ENCODE data around the gene BNIPL.

The BNIPL gene

DNA sequence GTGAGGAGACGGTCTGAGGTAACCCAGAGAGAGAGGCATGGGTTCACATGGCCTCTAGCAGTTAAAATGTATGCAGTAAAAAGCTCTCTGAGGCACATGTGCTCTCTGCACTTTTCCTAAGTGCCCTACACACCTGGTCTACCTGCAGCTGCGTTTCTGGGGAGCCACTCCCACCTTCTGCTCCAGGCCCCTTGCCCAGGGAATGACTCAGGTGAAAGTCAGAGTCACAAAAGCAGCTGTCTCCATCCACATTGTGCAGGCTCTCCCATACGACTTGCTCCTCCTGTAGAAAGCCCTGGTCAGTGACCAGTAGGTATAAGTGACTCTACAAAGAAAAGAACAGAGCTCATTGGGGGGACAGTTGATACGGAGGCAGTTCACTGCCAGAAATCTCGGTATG is 38.4 kb upstream of the BNIPL start:
- TF ChIP-seq, protein P1, sequence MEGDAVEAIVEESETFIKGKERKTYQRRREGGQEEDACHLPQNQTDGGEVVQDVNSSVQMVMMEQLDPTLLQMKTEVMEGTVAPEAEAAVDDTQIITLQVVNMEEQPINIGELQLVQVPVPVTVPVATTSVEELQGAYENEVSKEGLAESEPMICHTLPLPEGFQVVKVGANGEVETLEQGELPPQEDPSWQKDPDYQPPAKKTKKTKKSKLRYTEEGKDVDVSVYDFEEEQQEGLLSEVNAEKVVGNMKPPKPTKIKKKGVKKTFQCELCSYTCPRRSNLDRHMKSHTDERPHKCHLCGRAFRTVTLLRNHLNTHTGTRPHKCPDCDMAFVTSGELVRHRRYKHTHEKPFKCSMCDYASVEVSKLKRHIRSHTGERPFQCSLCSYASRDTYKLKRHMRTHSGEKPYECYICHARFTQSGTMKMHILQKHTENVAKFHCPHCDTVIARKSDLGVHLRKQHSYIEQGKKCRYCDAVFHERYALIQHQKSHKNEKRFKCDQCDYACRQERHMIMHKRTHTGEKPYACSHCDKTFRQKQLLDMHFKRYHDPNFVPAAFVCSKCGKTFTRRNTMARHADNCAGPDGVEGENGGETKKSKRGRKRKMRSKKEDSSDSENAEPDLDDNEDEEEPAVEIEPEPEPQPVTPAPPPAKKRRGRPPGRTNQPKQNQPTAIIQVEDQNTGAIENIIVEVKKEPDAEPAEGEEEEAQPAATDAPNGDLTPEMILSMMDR (conservative IDR thresholded peaks at IDR 0.05; ENCODE audit: low read depth, low read length): no peak
- no peak overlapping the region for H3K4me3 ChIP-seq (ENCODE audit: low read depth, low read length)
- DNase-seq (ENCODE audit: low read depth): no peak

DNA sequence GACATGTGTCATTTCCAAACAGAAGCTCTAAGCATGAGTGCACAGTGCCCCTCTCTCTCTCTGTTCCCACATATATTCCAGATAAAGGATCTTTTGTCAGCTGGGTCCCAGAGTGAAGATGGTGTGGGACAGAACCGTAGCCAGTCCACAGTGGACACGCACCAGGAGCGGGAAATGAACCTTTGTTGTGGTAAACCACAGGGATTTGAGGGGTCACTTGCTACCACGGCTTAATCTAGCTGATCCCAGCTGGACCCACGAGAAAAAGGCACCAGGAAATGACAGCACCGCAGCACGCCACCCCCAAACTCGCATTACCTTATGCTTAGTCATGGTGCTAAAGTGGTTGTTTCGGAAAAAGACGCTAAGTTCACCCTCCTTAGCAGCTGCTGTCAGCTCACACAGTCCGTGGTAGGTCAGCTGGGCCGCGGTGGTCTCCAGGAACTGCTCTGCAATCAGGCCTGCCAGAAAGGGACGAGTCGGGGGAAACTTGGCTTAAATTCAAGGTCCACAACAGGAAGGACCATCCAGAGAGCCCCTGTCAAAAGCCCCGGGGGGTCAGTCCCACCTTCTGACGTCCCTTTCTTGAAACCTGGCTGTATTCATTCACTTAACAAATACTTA is 37.2 kb upstream of the BNIPL start:
- no peak overlapping the region for H3K4me3 ChIP-seq (ENCODE audit: low read depth, low read length)
- DNase-seq (ENCODE audit: low read depth): peak; percentile 85
- TF ChIP-seq, protein P1 (conservative IDR thresholded peaks at IDR 0.05; ENCODE audit: low read depth, low read length): no peak

DNA sequence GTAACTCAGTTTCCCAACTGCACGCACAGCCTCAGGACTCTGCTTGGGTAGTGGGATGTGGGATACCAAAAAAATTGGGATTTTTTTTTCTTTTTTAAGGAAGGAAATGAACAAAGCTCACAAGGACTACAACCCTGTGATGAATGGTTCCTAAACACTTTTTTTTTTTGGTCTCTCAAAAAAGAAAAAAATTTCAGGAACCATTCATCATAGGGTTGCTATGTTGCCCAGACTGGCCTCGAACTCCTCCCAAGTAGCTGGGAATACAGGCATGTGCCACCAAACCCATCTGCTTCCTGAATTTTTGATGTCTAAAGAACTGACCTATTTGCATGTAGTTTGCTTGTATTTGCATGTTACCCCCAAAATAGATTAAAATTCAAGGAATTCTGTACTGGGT is 36.5 kb upstream of the BNIPL start:
- no peak overlapping the region for H3K4me3 ChIP-seq (ENCODE audit: low read depth, low read length)
- TF ChIP-seq, protein P1 (conservative IDR thresholded peaks at IDR 0.05; ENCODE audit: low read depth, low read length): no peak

DNA sequence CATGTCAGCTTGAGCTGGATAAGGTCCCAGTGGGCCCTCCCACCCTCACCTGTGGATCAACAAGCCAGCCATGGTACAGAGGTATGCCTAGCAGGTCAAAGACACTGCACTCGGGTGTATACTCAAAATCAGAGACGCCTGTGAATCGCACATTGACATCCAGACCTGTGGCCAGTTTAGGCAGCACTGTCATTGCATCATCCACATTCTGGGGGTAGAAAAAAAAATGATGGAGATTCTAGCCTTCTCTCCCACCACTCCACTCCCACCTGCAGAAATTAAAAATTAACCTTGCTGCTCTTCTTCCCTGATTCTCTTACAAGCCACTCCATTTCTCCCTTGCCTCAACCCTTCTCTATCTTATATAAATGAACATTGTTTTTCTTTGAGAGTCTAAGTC is 36.0 kb upstream of the BNIPL start:
- TF ChIP-seq, protein P1 (conservative IDR thresholded peaks at IDR 0.05; ENCODE audit: low read depth, low read length): no peak

More for the DNA sequence above, 36.5 kb upstream of the BNIPL start:
- DNase-seq (ENCODE audit: low read depth): no peak

DNA sequence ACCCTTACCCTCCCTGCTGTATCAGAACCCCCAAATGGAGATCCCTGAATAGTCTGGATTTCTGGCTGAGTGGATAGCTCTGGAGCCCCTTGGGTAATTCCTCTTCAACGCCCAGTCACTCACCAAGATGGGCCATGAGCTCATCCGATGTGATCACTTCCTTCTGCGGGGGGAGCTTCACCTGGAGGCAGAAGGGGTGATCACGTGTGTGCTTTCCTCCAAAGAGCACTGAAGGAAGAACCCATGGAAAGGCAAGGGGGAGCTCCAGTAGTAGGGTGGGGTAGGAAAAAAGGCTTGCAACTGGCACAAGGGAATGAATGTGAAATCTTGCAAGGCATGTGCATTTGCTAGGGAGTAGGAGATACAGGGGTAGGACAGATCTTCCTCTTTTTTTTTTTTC is 34.8 kb upstream of the BNIPL start:
- TF ChIP-seq, protein P1 (conservative IDR thresholded peaks at IDR 0.05; ENCODE audit: low read depth, low read length): no peak
- no peak overlapping the region for H3K4me3 ChIP-seq (ENCODE audit: low read depth, low read length)
- no peak for DNase-seq (ENCODE audit: low read depth)

More for the DNA sequence above, 36.0 kb upstream of the BNIPL start:
- H3K4me3 ChIP-seq (ENCODE audit: low read depth, low read length): no peak overlapping the region
- DNase-seq (ENCODE audit: low read depth): no peak

DNA sequence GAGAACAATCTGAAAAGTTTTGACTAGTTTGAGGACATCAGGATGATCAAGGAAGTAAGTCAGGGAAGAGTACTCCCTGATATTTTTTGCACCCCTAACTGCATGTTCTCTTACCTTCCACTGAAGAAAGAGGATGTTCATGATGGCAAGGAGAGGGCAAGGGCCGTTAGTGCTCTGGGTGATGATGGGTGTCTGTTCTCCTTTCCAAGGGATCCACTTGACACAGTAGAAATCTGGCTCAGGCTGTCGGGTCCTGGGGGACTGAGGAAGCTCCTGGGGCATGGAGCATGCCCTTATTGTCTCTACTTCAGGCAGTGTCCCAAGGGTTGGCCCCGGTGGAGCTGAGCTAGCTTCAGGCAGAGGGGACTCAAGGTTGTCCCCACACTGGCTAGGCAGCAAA is 34.3 kb upstream of the BNIPL start:
- no peak for DNase-seq (ENCODE audit: low read depth)
- TF ChIP-seq, protein P1 (conservative IDR thresholded peaks at IDR 0.05; ENCODE audit: low read depth, low read length): no peak
- H3K4me3 ChIP-seq (ENCODE audit: low read depth, low read length): no peak overlapping the region

DNA sequence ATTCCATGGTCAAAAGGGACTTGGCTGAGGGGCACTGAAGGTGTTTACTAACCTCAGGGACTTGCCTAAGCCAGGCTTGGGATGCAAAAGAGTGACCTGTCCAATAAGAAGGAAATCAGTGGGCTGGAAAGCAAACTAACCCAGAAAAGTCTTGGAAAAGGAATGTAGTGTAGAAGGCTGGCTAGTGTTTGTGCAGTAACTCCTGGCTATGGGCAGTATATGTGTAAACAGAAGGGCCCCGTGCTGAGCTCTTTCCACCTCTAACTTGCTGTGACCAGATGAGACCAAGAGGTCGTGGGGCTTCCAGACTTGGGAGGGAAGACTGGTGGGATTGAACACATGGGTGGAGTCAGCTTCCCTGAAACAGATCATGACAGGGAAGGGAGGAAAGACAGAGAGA is 33.8 kb upstream of the BNIPL start:
- TF ChIP-seq, protein P1 (conservative IDR thresholded peaks at IDR 0.05; ENCODE audit: low read depth, low read length): no peak
- H3K4me3 ChIP-seq (ENCODE audit: low read depth, low read length): no peak overlapping the region
- peak; percentile 53 for DNase-seq (ENCODE audit: low read depth)
